Activated CD8-positive, alpha-beta memory T cell treated with anti-CD3 and anti-CD28 coated beads, Interleukin-2, amount 10 ng/mL, durations not matched to agents 7 days and 5 days (primary cell): ENCODE measurements around the gene LXN. TPM values are rescaled to one million over a fixed set of nuclear protein-coding genes. Genes with fewer than 3 reads are reported as not detected.
"Not testable (repeated sequence)": the region's sequence is repeated elsewhere in the genome, so short reads cannot be mapped to it uniquely, and the experiment has no call there.

Experiments used
- ATAC-seq: fragments of 150-1000 bp; cut with Tn5 transposase; one replicate; pipeline ENCODE4 v1.10.0; 2021; ENCODE audit warnings: moderate library complexity
- CTCF ChIA-PET: fragments of 350-600 bp; sonication (Branson Sonifier 250); formaldehyde crosslinking; loops from one replicate; lab custom pipeline; 2021; ENCODE audit warnings: antibody characterized with exemption; lab: Charles Lee
- DNase-seq: peaks from one replicate; pipeline ENCODE4 v3.0.0-alpha.2; 2020
- H3K27ac Mint-ChIP-seq: one replicate; pipeline ENCODE4 v1.8.0; 2021; ENCODE audit warnings: mild to moderate bottlenecking, mixed read lengths
- H3K27me3 Mint-ChIP-seq: one replicate; pipeline ENCODE4 v1.8.0; 2021; ENCODE audit warnings: mixed read lengths
- H3K36me3 Mint-ChIP-seq: one replicate; pipeline ENCODE4 v1.8.0; 2021; ENCODE audit warnings: mild to moderate bottlenecking, mixed read lengths
- H3K4me1 Mint-ChIP-seq: one replicate; pipeline ENCODE4 v1.8.0; 2021; ENCODE audit warnings: mixed read lengths
- H3K4me3 Mint-ChIP-seq: one replicate; pipeline ENCODE4 v1.8.0; 2021; ENCODE audit warnings: mild to moderate bottlenecking, moderate library complexity, mixed read lengths
- H3K9me3 Mint-ChIP-seq: one replicate; pipeline ENCODE4 v1.8.0; 2022; ENCODE audit warnings: low read depth, mixed read lengths
- total RNA-seq, 2 experiments: library from RNA; stranded (reverse); gene quantifications; one replicate each; pipeline ENCODE4 v1.2.3, GENCODE V29; 2021

LXN gene
- total RNA-seq, 2 experiments from 2014 or later, result 6.7 to 7.5 TPM

- Mint-ChIP-seq H3K4me1 (peaks cover 6% of the 10 kb centered on the region), H3K27me3 (no peaks in the 10 kb centered on the region), H3K36me3 (peaks cover 7% of the 10 kb centered on the region), H3K4me3 (no peak overlapping the region), H3K27ac (no peak overlapping the region), H3K9me3 (no peaks in the 10 kb centered on the region)
- DNase-seq (no peak), ATAC-seq (no peak)
- CTCF ChIA-PET, result interaction anchor here (1.1 kb wide), 1 partner anchor 49 kb away, joined by 3 read pairs; no protein-coding TSS in a partner anchor
Observed at GRCh38 chr3:158700559-158700958, 28.1 kb upstream of the LXN start.

- H3K4me3 Mint-ChIP-seq, result no peak overlapping the region
- peaks cover 23% of the 10 kb centered on the region for H3K36me3 Mint-ChIP-seq
- CTCF ChIA-PET, result interaction anchor here (1.5 kb wide), 2 partner anchors 31 to 93 kb away, joined by 3 to 4 read pairs; no protein-coding TSS in a partner anchor
- H3K27ac Mint-ChIP-seq, result no peak overlapping the region
- DNase-seq (no peak), ATAC-seq (no peak)
- H3K9me3 Mint-ChIP-seq, result peaks cover 2% of the 10 kb centered on the region
- no peaks in the 10 kb centered on the region for H3K27me3 Mint-ChIP-seq
- no peaks in the 10 kb centered on the region for H3K4me1 Mint-ChIP-seq
Observed at GRCh38 chr3:158696618-158697017, 24.2 kb upstream of the LXN start.

GRCh38 chr3:158693866-158694456 is 21.5 kb upstream of the LXN start:
- not testable (repeated sequence) for H3K4me1 Mint-ChIP-seq, H3K9me3 Mint-ChIP-seq, DNase-seq, H3K27me3 Mint-ChIP-seq, ATAC-seq, H3K4me3 Mint-ChIP-seq, H3K27ac Mint-ChIP-seq
- peaks cover 34% of the 10 kb centered on the region for H3K36me3 Mint-ChIP-seq
- CTCF ChIA-PET, result interaction anchor here (1.1 kb wide), 1 partner anchor 33 kb away, joined by 3 read pairs; no protein-coding TSS in a partner anchor

- Mint-ChIP-seq H3K27me3 (no peaks in the 10 kb centered on the region), H3K4me1 (no peaks in the 10 kb centered on the region), H3K9me3 (no peaks in the 10 kb centered on the region), H3K4me3 (no peak overlapping the region), H3K36me3 (peaks cover 9% of the 10 kb centered on the region), H3K27ac (no peak overlapping the region)
- no peak for ATAC-seq
- CTCF ChIA-PET, result no interaction called here
- no peak for DNase-seq
Observed at GRCh38 chr3:158685159-158685558, 12.7 kb upstream of the LXN start.

- Mint-ChIP-seq H3K27ac (no peak overlapping the region), H3K27me3 (no peaks in the 10 kb centered on the region), H3K4me3 (no peak overlapping the region), H3K36me3 (peaks cover 8% of the 10 kb centered on the region), H3K4me1 (no peaks in the 10 kb centered on the region), H3K9me3 (no peaks in the 10 kb centered on the region)
- DNase-seq (no peak), ATAC-seq (no peak)
- CTCF ChIA-PET, result interaction anchor here (1.1 to 1.7 kb wide), 2 partner anchors 24 to 44 kb away, joined by 3 to 7 read pairs; no protein-coding TSS in a partner anchor
Observed at GRCh38 chr3:158683230-158683962, 10.9 kb upstream of the LXN start.

- CTCF ChIA-PET, result no interaction called here
- Mint-ChIP-seq H3K4me1 (no peaks in the 10 kb centered on the region), H3K36me3 (peaks cover 17% of the 10 kb centered on the region), H3K27me3 (no peaks in the 10 kb centered on the region), H3K9me3 (no peaks in the 10 kb centered on the region), H3K27ac (no peak overlapping the region), H3K4me3 (no peak overlapping the region)
- ATAC-seq (no peak), DNase-seq (no peak)
Observed at GRCh38 chr3:158680861-158681260, 8.4 kb upstream of the LXN start.

GRCh38 chr3:158679547-158680000 is 7.1 kb upstream of the LXN start:
- Mint-ChIP-seq H3K27ac (no peak overlapping the region), H3K36me3 (peaks cover 14% of the 10 kb centered on the region), H3K4me1 (no peaks in the 10 kb centered on the region), H3K9me3 (no peaks in the 10 kb centered on the region), H3K4me3 (no peak overlapping the region), H3K27me3 (no peaks in the 10 kb centered on the region)
- DNase-seq, result no peak
- ATAC-seq, result no peak
- CTCF ChIA-PET, result interaction anchor here (1.2 to 3.3 kb wide), 2 partner anchors 10 to 20 kb away, joined by 4 to 11 read pairs; no protein-coding TSS in a partner anchor

GRCh38 chr3:158678687-158679086 is 6.2 kb upstream of the LXN start:
- no peaks in the 10 kb centered on the region for H3K9me3 Mint-ChIP-seq
- H3K4me3 Mint-ChIP-seq, result no peak overlapping the region
- peaks cover 17% of the 10 kb centered on the region for H3K36me3 Mint-ChIP-seq
- H3K27ac Mint-ChIP-seq, result no peak overlapping the region
- CTCF ChIA-PET, result interaction anchor here (1.2 to 3.3 kb wide), 2 partner anchors 11 to 19 kb away, joined by 4 to 11 read pairs; no protein-coding TSS in a partner anchor
- ATAC-seq (no peak), DNase-seq (no peak)
- H3K4me1 Mint-ChIP-seq, result no peaks in the 10 kb centered on the region
- no peaks in the 10 kb centered on the region for H3K27me3 Mint-ChIP-seq

GRCh38 chr3:158671821-158672214 is 630 bp downstream of the LXN start:
- no peaks in the 10 kb centered on the region for H3K9me3 Mint-ChIP-seq
- peaks cover 17% of the 10 kb centered on the region for H3K4me1 Mint-ChIP-seq
- DNase-seq (no peak), ATAC-seq (no peak)
- H3K4me3 Mint-ChIP-seq, result peak overlapping the region; percentile 95
- no peaks in the 10 kb centered on the region for H3K27me3 Mint-ChIP-seq
- peaks cover 27% of the 10 kb centered on the region for H3K36me3 Mint-ChIP-seq
- peak overlapping the region; percentile 93 for H3K27ac Mint-ChIP-seq
- CTCF ChIA-PET, result interaction anchor here (0.8 to 4.9 kb wide), 3 partner anchors 11 to 27 kb away, joined by 4 to 37 read pairs (median 8); partner anchors contain the start of gene GFM1

GRCh38 chr3:158668506-158668905 is 3.9 kb downstream of the LXN start:
- CTCF ChIA-PET, result interaction anchor here (1.1 to 4.9 kb wide), 2 partner anchors 8 to 10 kb away, joined by 3 to 37 read pairs; no protein-coding TSS in a partner anchor

GRCh38 chr3:158666416-158666815 is 6.0 kb downstream of the LXN start:
- Mint-ChIP-seq H3K27ac (no peak overlapping the region), H3K4me1 (peaks cover 5% of the 10 kb centered on the region), H3K9me3 (no peaks in the 10 kb centered on the region), H3K27me3 (no peaks in the 10 kb centered on the region), H3K36me3 (peaks cover 40% of the 10 kb centered on the region), H3K4me3 (no peak overlapping the region)
- CTCF ChIA-PET, result interaction anchor here (1.5 kb wide), 1 partner anchor 14 kb away, joined by 3 read pairs; no protein-coding TSS in a partner anchor
- ATAC-seq (no peak), DNase-seq (no peak)

More at GRCh38 chr3:158668506-158668905, 3.9 kb downstream of the LXN start:
- Mint-ChIP-seq H3K4me1 (peaks cover 17% of the 10 kb centered on the region), H3K27ac (no peak overlapping the region), H3K36me3 (peaks cover 39% of the 10 kb centered on the region), H3K27me3 (no peaks in the 10 kb centered on the region), H3K4me3 (no peak overlapping the region), H3K9me3 (no peaks in the 10 kb centered on the region)
- ATAC-seq (no peak), DNase-seq (no peak)

GRCh38 chr3:158663832-158664231 is 8.6 kb downstream of the LXN start:
- ATAC-seq (no peak), DNase-seq (no peak)
- peaks cover 32% of the 10 kb centered on the region for H3K36me3 Mint-ChIP-seq
- H3K27ac Mint-ChIP-seq, result no peak overlapping the region
- H3K9me3 Mint-ChIP-seq, result no peaks in the 10 kb centered on the region
- H3K4me3 Mint-ChIP-seq, result no peak overlapping the region
- CTCF ChIA-PET, result interaction anchor here (1.9 kb wide), 1 partner anchor 126 kb away, joined by 4 read pairs; no protein-coding TSS in a partner anchor
- no peaks in the 10 kb centered on the region for H3K27me3 Mint-ChIP-seq
- peaks cover 5% of the 10 kb centered on the region for H3K4me1 Mint-ChIP-seq

GRCh38 chr3:158663246-158663645 is 9.2 kb downstream of the LXN start:
- Mint-ChIP-seq H3K9me3 (no peaks in the 10 kb centered on the region), H3K4me3 (no peak overlapping the region), H3K27ac (no peak overlapping the region), H3K27me3 (no peaks in the 10 kb centered on the region), H3K36me3 (peaks cover 26% of the 10 kb centered on the region), H3K4me1 (peaks cover 7% of the 10 kb centered on the region)
- no peak for ATAC-seq
- CTCF ChIA-PET, result interaction anchor here (1.0 to 5.6 kb wide), 4 partner anchors 8 to 128 kb away, joined by 3 to 37 read pairs (median 4); partner anchors contain the start of genes GFM1 and LXN
- DNase-seq, result no peak
